Raji (cell line): ENCODE data around the gene PLXNA2.

ENCODE experiments used
- POLR2A ChIP-seq: IDR thresholded peaks from 2 replicates; pipeline ENCODE4 v1.6.1; 2011; ENCODE audit warnings: low read depth, low read length, control low read depth; ENCODE audit not compliant: insufficient read depth

Gene PLXNA2

GRCh38 chr1:208272311-208272710, 28.1 kb upstream of the PLXNA2 start:
- TF ChIP-seq POLR2A, result no peak

DNA sequence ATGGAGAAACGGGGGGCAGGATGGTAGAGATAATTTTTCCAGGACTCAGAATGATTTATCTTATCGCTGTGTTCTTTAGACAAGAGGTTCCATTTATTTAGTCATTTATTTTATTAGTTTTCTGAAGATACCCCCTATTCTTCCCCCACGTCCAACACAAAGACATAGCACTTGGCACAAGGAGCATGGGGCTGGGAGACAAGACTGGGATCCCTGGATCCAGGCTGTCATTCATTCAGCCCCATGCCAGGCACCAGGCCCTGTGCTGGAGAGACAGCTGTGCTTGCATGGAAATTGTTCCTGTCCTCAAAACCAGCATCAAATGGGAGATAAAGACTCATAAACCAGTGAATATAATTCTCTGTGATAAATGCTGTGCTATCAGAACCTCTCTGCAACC, 27.1 kb upstream of the PLXNA2 start:
- TF ChIP-seq POLR2A, result no peak

GRCh38 chr1:208270651-208271141, 26.5 kb upstream of the PLXNA2 start:
- TF ChIP-seq POLR2A, result no peak

GRCh38 chr1:208269338-208269666, 25.1 kb upstream of the PLXNA2 start:
- no peak for TF ChIP-seq POLR2A

- TF ChIP-seq POLR2A, result no peak
These were observed 24.6 kb upstream of the PLXNA2 start for GRCh38 chr1:208268541-208269337.

GRCh38 chr1:208265525-208265924, 21.3 kb upstream of the PLXNA2 start:
- no peak for TF ChIP-seq POLR2A

- TF ChIP-seq POLR2A, result no peak
These were observed 20.9 kb upstream of the PLXNA2 start for GRCh38 chr1:208265122-208265469.

GRCh38 chr1:208264469-208265121, 20.4 kb upstream of the PLXNA2 start:
- no peak for TF ChIP-seq POLR2A

GRCh38 chr1:208261874-208262273, 17.7 kb upstream of the PLXNA2 start:
- TF ChIP-seq POLR2A, result no peak

DNA sequence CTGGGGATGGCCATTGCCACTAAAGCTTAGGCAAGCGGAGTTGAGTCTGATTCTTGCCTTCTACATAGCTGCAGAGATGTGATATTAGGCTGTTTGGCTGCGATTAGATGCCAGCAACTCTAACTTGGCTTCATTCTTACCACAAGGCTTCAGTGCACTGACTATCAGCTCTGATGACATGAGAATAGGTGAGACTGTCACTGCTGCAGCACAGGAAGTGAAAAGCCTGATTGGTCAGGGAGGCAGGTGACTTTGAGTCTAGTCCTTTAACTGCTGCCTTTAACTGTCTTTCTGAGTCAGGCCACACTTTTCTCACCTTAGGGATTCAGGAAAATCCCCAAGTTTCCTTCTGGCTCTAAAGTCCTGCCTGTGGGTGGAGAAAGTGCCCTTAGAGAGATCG, 14.1 kb upstream of the PLXNA2 start:
- no peak for TF ChIP-seq POLR2A

- TF ChIP-seq POLR2A, result no peak
These were observed 13.2 kb upstream of the PLXNA2 start for GRCh38 chr1:208257351-208257750.

DNA sequence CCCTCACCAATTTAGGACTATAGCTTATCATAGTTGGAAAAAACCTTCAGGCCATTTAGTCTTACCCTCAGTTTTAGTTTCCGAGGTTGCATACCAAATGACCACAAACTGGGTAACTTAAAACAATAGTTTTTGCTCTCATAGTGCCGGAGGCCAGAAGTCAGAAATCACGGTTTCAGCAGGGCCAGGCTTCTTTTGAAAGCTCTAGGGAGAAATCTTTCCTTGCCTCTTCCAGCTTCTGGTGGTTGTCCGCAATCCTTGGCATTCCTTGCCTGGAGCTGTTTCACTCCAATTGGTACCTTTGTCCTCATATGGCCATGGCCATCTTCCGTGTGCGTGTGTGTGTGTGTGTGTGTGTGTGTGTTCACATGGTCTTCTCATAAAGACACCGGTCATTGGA, 12.4 kb upstream of the PLXNA2 start:
- TF ChIP-seq POLR2A, result no peak

DNA sequence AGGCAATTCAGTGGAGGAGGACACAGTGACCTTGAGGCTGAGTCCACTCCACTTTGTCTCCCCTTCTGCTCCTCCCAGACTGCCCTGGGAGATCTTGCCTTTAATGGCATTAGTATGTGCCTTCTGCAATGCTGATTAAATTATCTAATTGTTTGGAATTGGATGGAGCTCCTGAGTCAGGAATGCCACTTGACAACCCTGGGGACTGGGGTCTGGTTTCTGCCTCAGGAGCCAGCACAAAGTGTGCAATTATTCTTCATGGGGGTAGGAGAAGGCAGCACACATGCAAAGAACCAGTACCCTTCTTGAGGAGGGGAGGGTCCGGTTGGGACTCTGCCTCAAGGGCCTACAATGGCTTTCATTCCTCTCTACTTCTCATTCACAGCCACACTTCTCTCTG, 11.9 kb upstream of the PLXNA2 start:
- no peak for TF ChIP-seq POLR2A

GRCh38 chr1:208254862-208255261, 10.7 kb upstream of the PLXNA2 start:
- TF ChIP-seq POLR2A, result no peak

DNA sequence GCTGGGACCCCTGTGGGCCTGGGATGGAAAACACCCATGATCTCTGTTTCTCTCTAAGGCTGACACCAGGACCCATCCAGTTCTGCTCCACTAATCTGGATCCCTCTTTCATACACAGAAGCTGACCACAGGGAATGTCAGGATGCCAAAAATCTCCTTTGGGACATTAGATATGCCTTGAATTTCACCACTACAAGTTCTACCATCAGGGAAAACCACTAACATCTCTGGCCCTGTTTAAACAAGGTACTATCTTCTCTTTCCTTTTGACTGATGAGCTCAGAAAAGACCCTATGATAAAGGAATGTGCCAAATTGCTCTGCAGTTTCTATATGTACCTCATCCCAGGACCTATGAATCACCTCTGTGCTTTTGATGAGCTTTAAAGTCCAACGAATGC, 10.2 kb upstream of the PLXNA2 start:
- TF ChIP-seq POLR2A, result no peak

DNA sequence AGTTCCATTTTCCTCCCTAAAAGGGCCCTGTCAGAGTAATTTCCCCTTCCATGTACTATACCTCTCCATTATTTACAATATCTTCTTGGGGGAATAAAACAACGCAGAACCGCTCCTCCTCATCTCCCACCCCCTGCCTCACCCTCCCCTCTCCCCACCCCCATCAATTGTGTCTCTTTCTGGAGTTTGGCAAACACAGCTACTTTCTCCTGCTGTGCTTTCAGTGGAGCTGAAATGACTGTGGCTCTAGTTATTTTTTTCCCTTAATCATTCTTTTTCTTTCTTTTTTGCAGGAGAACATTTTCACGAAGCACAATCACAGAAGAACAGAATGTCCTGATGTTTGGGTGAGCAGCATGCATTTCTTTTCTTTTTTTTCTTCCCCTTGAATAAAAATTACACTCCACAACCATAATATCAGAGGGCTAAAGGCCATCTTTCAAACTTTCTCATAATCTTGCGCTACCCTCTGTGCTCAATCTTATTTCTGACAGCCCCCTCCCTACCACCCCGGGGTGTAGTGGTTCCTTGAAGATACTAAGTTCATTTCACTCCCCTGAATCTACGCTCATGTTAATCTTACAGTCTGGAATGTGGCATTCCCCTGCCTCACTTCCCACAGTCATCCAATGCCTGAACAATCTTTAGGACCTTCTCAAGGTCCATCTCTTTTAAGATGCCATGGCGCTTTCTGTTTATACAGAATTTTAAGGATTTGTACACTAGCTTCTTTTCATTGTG, 8.8 kb upstream of the PLXNA2 start:
- no peak for TF ChIP-seq POLR2A
